ENCODE measurements around the gene F12. TPM values are rescaled to one million over a fixed set of nuclear protein-coding genes. Genes with fewer than 3 reads are reported as not detected.
"Not testable (repeated sequence)": the region's sequence is repeated elsewhere in the genome, so short reads cannot be mapped to it uniquely, and the experiment has no call there.

Gene F12
- total RNA-seq, 1 experiment from 2014 or later = 0.74 TPM

DNA sequence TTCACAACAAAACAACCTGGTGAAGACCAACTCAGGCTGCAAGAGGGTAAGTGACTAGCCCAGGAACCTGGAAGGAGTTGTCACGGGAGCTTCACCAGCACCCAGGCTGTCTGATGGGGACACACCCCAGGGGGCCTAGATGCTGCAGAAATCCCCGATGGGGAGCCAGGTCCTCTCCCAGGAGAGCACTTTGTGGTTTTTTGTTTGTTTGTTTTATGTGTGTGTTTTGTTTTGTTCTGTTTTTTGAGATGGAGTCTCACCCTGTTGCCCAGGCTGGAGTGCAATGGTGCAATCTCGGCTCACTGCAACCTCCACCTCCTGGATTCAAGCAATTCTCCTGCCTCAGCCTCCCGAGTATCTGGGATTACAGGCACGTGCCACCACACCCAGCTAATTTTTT is 33.8 kb downstream of the F12 start:
- not testable (repeated sequence) for H3K27me3 ChIP-seq (replicated peaks); H3K36me3 ChIP-seq; H3K27ac ChIP-seq; DNase-seq (ENCODE audit: low read depth in 1 of 2, low spot score in 2 of 2); H3K9me3 ChIP-seq (replicated peaks); H3K4me3 ChIP-seq
- peaks cover 14% of the 10 kb centered on the region for H3K4me1 ChIP-seq (replicated peaks)

DNA sequence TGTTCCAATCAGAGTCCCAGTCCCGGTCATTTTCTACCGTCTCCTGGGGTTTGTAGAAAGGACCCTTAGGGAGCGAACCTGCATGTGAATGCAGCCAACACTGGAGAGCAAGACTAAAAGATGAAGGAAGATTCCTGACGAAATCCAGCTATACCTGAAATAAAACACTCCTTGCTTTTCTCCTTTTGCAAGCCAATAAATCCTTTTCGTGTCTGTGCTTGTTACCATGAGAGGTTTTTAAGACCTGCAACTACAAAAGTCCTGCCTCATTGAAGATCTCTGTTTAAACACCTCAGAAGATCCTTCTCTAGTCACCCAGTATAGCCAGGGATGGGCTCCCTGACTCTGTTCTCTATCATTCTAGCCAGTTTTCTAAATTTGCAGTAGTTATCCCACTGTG is 35.2 kb downstream of the F12 start:
- DNase-seq (ENCODE audit: low read depth in 1 of 2, low spot score in 2 of 2) = no peak
- no peak overlapping the region for H3K27ac ChIP-seq
- 0 out of 2 replicates have a peak, but pooled peaks cover 3% of the 10 kb centered on the region for H3K27me3 ChIP-seq (replicated peaks)
- H3K4me1 ChIP-seq (replicated peaks) = peaks cover 6% of the 10 kb centered on the region
- no peaks in the 10 kb centered on the region for H3K9me3 ChIP-seq (replicated peaks)
- no peak overlapping the region for H3K4me3 ChIP-seq
- H3K36me3 ChIP-seq = no peaks in the 10 kb centered on the region

DNA sequence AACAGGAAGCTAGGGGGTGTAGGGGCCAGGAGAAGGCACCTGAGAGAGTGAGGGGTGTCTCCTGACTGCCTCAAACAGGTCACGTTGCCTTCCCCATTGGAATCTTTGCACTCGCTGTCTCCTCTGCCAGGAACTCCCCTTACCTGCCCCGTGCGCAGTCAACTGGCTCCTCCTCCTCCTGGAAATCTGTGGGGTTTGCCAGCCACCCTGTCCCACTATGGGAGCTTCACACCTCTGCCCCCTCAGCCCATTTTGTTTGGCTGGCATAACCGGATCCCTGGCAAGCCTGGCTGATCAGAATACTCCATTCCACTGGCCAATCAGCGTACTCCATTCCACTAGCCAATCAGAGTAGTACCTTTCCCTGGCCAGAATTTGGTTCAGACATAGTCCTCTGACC is 35.6 kb downstream of the F12 start:
- DNase-seq (ENCODE audit: low read depth in 1 of 2, low spot score in 2 of 2) = no peak
- Histone ChIP-seq H3K9me3 (replicated peaks) (no peaks in the 10 kb centered on the region), H3K4me3 (no peak overlapping the region)

DNA sequence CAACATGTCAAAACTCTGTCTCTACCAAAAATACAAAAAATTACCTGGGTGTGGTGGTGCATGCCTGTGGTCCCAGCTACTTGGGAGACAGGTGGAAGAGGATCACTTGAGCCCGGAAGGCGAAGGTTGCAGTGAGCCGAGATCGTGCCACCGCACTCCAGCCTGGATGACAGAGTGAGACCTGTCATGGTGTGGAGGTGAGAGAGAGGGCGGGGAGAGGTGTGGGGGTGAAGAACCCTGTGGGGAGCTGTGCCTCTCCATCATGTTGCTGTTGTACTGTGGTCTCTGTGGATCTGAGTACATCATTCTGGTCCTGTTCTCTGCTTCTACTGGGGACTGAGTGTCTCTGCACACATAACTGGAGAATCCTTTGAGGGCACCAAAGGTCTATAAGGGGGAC is 36.5 kb downstream of the F12 start:
- H3K4me1 ChIP-seq (replicated peaks) = peaks cover 4% of the 10 kb centered on the region

More for the DNA sequence above, 35.6 kb downstream of the F12 start:
- Histone ChIP-seq H3K4me1 (replicated peaks) (peaks cover 4% of the 10 kb centered on the region), H3K36me3 (no peaks in the 10 kb centered on the region), H3K27ac (no peak overlapping the region), H3K27me3 (replicated peaks) (0 out of 2 replicates have a peak, but pooled peaks cover 3% of the 10 kb centered on the region)

DNA sequence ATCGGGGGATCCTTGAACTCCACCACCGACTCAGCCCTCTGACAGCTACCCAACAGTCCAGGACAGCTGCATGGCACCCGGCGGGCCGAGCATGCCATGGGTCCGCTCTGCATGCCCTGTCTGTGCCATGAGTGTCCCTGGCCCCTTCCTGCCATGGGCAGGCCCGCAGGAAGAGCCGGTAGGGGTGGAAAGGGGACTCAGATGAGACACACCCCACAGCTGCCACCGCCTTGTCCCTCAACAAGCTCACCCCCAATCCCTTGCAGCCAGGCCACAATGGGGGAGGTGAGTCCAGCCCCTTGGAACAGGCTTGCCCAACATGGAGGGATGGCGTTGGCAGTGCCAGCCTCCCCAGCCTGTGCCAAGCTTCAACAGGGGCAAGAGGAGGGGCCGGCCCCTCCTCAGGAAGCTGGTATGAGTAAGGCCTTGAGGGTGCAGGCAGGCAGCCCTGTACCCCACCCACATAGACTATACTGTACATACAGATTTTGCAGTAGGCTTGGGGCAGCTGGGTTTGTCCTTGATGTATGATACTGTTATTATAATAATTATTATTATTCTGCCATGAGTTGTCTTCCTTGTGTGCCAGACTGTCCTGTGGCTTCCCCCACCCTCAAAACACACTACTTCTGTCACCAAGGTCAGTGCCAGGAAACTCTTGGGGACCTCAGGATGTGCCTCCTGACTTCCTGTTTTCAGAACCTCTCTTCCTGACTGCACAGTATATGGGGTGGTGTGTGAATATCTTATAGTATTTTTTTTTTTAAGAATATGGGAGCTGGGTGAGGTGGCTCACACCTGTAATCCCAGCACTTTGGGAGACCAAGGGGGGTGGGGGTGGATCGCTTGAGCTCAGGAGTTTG is 37.1 kb downstream of the F12 start:
- Histone ChIP-seq H3K27me3 (replicated peaks) (0 out of 2 replicates have a peak, but pooled peaks cover 9% of the 10 kb centered on the region), H3K9me3 (replicated peaks) (0 out of 2 replicates have a peak, but pooled peaks cover 3% of the 10 kb centered on the region), H3K36me3 (no peaks in the 10 kb centered on the region), H3K27ac (no peak overlapping the region), H3K4me1 (replicated peaks) (peaks cover 4% of the 10 kb centered on the region), H3K4me3 (no peak overlapping the region)
- no peak for DNase-seq (ENCODE audit: low read depth in 1 of 2, low spot score in 2 of 2)

More for the DNA sequence above, 36.5 kb downstream of the F12 start:
- DNase-seq (ENCODE audit: low read depth in 1 of 2, low spot score in 2 of 2) = no peak
- Histone ChIP-seq H3K4me3 (no peak overlapping the region), H3K27me3 (replicated peaks) (0 out of 2 replicates have a peak, but pooled peaks cover 6% of the 10 kb centered on the region), H3K36me3 (no peaks in the 10 kb centered on the region), H3K27ac (no peak overlapping the region), H3K9me3 (replicated peaks) (0 out of 2 replicates have a peak, but pooled peaks cover 3% of the 10 kb centered on the region)

DNA sequence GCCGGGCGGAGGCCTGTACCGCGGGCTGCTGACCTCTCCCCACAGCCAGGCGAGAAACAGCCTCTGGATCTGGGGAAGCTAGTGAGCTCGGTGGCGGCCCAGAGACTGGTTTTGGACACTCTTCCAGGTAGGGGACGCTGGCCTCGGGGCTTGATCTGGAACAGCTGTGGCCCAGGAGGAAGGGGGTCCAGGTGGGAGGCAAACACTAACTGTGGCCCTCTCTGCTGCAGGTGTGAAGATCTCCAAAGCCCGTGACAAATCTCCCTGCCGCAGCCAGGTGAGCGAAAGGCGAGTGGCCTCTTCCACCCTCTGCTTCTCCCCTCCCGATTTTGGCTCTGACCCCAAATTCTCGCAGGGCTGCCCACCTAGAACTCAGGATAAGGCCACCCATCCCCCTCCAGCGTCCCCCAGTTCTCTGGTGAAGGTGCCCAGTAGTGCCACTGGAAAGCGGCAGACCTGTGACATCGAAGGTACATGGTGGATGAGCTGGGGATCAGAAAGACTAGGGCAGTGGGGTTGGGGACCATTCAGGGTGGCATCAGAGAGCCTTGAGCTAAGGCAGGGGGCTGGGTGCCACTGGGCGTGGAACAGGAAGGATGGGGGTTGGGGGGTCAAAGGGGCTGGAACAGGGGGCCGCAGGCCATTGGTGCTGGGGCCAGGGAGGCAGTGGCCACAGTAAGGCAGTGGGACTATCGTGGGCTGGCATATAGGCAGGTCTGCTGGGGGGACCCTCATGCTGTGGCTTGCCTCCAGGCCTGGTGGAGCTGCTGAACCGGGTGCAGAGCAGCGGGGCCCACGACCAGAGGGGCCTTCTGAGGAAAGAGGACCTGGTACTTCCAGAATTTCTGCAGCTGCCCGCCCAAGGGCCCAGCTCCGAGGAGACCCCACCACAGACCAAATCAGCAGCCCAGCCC is 38.0 kb downstream of the F12 start:
- H3K27ac ChIP-seq = no peak overlapping the region
- H3K27me3 ChIP-seq (replicated peaks) = peaks cover 9% of the 10 kb centered on the region; the same call in 1 of the 2 replicates
- H3K9me3 ChIP-seq (replicated peaks) = 0 out of 2 replicates have a peak, but pooled peaks cover 3% of the 10 kb centered on the region
- no peaks in the 10 kb centered on the region for H3K36me3 ChIP-seq
- no peak for DNase-seq (ENCODE audit: low read depth in 1 of 2, low spot score in 2 of 2)
- H3K4me3 ChIP-seq = peak overlapping the region; percentile 26
- H3K4me1 ChIP-seq (replicated peaks) = peaks cover 4% of the 10 kb centered on the region

DNA sequence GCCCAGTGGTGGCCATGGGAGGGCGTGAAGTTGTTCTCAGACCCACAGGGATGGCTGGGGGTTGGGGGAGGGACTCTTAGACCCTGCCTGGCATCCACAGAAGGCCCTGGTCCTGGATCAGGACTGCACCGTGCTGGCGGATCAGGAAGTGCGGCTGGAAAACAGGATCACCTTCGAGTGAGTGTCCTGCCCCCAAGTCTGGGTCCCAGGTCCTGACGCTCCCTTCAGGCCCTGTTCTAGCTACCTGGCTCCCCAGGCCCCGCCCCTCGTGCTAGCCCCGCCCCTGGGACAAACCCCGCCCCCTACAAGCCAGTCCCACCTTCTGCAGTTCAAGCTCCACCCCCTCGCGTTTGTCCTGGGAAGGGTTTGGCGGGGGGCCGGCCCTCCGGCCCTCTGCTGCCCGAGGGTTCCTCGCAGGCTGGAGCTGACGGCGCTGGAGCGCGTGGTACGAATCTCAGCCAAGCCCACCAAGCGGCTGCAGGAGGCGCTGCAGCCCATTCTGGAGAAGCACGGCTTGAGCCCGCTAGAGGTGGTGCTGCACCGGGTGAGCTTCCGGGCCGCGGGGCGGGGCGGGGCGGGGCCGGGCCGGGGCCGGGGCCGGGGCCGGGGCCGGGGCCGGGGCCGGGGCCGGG is 38.8 kb downstream of the F12 start:
- Histone ChIP-seq H3K4me1 (replicated peaks) (peaks cover 4% of the 10 kb centered on the region), H3K36me3 (no peaks in the 10 kb centered on the region), H3K4me3 (peak overlapping the region; percentile 26), H3K27me3 (replicated peaks) (peaks cover 9% of the 10 kb centered on the region; the same call in 1 of the 2 replicates), H3K9me3 (replicated peaks) (0 out of 2 replicates have a peak, but pooled peaks cover 3% of the 10 kb centered on the region), H3K27ac (no peak overlapping the region)
- DNase-seq (ENCODE audit: low read depth in 1 of 2, low spot score in 2 of 2) = peak; percentile 85 to 93

DNA sequence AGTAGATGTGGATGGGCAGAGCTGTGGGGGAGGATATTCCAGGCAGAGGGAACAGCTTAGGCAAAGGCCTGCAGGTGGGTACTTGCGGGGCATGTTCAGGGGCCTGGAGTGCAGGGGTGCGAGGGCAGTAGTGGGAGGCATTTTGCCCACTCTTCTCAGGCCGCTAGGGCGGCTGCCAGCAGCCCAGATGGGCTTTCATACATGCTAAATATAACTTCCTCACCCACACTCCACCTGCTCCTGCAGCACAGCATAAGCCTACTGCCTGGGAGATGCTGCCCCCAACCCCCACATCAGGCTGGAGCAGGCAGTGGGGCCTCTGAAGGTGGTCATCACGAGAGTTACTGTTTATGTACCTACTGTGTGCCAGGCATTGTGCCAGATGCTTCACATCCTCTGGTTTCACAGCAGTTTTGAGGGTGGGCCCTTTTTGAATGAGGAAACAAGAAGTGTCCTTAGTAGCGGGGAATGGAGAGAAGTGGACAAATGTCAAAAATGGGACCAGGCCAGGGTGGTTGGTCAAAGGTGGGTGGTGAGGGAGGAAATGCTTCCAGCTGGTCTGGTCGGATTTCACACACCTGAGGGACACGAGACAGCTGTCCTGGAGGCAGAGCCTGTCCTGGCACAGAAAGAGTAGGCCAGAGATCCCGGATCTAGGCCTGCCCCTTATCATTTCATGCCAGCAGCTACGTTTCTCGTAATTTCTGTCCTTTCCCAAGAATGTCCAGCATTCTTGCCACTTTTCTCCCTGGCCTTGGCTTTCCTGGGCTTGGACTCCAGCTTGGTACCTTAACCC is 39.5 kb downstream of the F12 start:
- Histone ChIP-seq H3K4me3 (no peak overlapping the region), H3K36me3 (no peaks in the 10 kb centered on the region), H3K9me3 (replicated peaks) (0 out of 2 replicates have a peak, but pooled peaks cover 3% of the 10 kb centered on the region), H3K4me1 (replicated peaks) (peaks cover 4% of the 10 kb centered on the region), H3K27ac (no peak overlapping the region), H3K27me3 (replicated peaks) (peaks cover 6% of the 10 kb centered on the region; the same call in 1 of the 2 replicates)
- DNase-seq (ENCODE audit: low read depth in 1 of 2, low spot score in 2 of 2) = no peak

DNA sequence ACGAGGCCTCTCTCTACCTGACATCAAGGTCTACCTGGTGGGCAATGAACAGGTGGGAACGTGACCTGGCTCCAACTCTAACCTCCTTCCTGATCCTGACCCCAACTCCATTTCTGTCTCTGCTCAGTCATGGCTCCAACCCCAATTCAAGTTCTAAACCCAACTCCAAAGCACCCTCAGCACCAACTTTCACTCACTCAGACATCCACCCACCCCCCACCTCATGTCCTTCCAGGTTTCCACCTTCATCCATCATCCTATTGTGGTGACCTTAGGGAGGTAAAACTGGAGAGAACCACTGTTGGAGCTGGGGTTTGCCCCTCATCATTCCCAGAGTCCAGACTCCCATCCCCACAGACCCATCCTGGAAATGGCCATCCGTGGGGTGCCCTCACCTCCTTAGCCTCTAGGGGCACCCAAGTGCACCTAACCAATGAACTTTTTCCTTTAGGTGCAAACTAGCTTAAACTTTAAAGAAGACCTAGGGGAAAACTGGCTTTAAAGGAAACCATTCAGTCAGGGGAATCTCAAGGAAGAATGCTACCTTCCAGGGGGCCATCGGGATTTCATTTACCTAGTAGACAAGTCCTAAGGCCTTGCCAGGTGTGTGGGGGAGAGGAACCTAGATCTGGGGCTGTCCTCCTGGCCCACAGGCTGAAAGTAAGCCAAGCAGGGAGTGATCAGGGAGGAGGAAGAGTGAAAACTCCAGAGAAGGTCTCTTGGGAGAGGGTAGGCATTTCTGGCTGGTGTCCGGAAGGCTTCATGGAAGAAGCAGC is 40.3 kb downstream of the F12 start:
- Histone ChIP-seq H3K36me3 (no peaks in the 10 kb centered on the region), H3K4me3 (no peak overlapping the region), H3K9me3 (replicated peaks) (0 out of 2 replicates have a peak, but pooled peaks cover 3% of the 10 kb centered on the region), H3K4me1 (replicated peaks) (peaks cover 4% of the 10 kb centered on the region), H3K27ac (no peak overlapping the region), H3K27me3 (replicated peaks) (peaks cover 6% of the 10 kb centered on the region; the same call in 1 of the 2 replicates)
- DNase-seq (ENCODE audit: low read depth in 1 of 2, low spot score in 2 of 2) = peak; percentile 36 to 55

DNA sequence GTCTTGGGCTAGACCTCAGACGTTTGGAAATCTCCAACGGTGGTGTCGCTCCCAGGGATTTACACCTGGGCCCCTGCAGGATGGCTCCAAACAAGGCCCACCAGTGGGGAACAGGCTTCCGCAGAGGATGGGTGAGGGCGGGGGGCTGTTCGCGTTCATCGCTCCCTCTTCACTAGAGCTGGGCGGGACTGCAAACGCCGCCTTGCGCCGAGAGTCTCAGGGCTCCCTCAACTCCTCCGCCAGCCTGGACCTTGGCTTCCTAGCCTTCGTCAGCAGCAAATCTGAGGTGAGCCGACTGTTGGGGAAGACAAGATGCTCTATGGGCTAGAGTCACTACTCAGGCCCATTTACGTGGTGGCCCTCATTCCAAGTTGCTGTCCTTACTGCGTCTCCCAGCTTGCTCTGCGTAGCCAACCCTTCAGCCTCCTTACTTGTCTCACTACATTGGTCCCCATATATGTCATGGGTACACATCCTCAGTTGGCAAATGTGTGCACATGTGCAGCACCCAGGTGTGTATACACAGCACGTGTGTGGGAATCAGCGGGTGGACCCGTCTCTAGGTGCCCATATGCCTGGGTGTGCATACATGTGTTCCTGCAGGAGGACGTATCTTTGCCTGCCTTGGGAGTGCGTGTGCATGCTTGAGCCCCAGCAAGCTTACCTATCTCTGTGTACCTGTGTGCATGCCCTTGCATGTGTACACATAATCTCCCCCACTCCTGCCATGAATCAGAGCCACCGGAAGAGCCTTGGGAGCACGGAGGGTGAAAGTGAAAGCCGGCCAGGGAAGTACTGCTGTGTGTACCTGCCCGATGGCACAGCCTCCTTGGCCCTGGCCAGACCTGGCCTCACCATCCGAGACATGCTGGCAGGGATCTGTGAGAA is 41.1 kb downstream of the F12 start:
- H3K27me3 ChIP-seq (replicated peaks) = peaks cover 11% of the 10 kb centered on the region
- peaks cover 6% of the 10 kb centered on the region for H3K4me1 ChIP-seq (replicated peaks)
- no peak overlapping the region for H3K4me3 ChIP-seq
- no peak overlapping the region for H3K27ac ChIP-seq
- H3K9me3 ChIP-seq (replicated peaks) = 0 out of 2 replicates have a peak, but pooled peaks cover 3% of the 10 kb centered on the region
- no peaks in the 10 kb centered on the region for H3K36me3 ChIP-seq
- DNase-seq (ENCODE audit: low read depth in 1 of 2, low spot score in 2 of 2) = no peak

DNA sequence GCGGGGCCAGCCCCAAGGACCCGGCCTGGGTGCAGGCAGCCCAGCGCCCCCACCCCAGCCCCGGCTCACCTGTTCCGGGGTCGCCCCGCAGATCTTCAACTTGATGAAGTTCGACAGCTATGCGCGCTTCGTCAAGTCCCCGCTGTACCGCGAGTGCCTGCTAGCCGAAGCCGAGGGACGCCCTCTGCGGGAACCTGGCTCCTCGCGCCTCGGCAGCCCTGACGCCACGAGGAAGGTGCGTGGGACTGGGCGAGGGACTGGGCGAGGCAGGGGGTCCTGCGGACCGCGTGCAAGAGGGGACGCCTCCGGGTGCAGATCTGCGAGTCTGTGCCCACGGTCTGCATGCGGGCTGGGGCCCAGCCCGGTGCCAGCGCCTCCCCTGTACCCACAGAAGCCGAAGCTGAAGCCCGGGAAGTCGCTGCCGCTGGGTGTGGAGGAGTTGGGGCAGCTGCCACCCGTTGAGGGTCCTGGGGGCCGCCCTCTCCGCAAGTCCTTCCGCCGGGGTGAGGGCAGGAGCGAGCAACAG is 42.0 kb downstream of the F12 start:
- 0 out of 2 replicates have a peak, but pooled peaks cover 3% of the 10 kb centered on the region for H3K9me3 ChIP-seq (replicated peaks)
- no peak overlapping the region for H3K4me3 ChIP-seq
- no peaks in the 10 kb centered on the region for H3K36me3 ChIP-seq
- H3K27ac ChIP-seq = no peak overlapping the region
- peaks cover 15% of the 10 kb centered on the region for H3K27me3 ChIP-seq (replicated peaks)
- H3K4me1 ChIP-seq (replicated peaks) = peaks cover 11% of the 10 kb centered on the region
- no peak for DNase-seq (ENCODE audit: low read depth in 1 of 2, low spot score in 2 of 2)
